H1 (cell line): ENCODE measurements around the gene UBE2E2. TPM values are rescaled to one million over a fixed set of nuclear protein-coding genes. Genes with fewer than 3 reads are reported as not detected.

Experiments
- CTCF ChIA-PET: fragments of 300-600 bp; sonication (Branson Sonifier 250); formaldehyde crosslinking; loops from one replicate; lab custom pipeline; 2021; ENCODE audit not compliant: partially characterized antibody; lab: Charles Lee
- POLR2A ChIA-PET: fragments of 300-600 bp; sonication (Branson Sonifier 250); formaldehyde crosslinking; loops from one replicate; lab custom pipeline; 2021; ENCODE audit warnings: inconsistent platforms; ENCODE audit not compliant: partially characterized antibody; lab: Charles Lee
- DNase-seq, 2 experiments: peaks; one replicate each; pipeline versions ENCODE4 v3.0.0 to v3.0.0-alpha.2; 2010 to 2022; ENCODE audit warnings: low spot score in 2 of 2, low read depth in 1 of 2, mixed read lengths in 1 of 2
- FAIRE-seq: peaks from 2 replicates; lab custom pipeline; 2011; peaks lifted over from hg19 to GRCh38; lab: Jason Lieb, UNC
- H2AFZ ChIP-seq: 2 replicates; pipeline ENCODE4 v1.8.1; 2012; ENCODE audit warnings: low read length, inconsistent platforms
- H2AK5ac ChIP-seq: 2 replicates; pipeline ENCODE4 v1.6.1; 2013; ENCODE audit warnings: low read depth, low read length
- H2BK120ac ChIP-seq: replicated peaks from 2 replicates; pipeline ENCODE3; 2013; ENCODE audit warnings: low read depth, low read length, inconsistent platforms
- H2BK12ac ChIP-seq: 2 replicates; pipeline ENCODE4 v1.6.1; 2013; ENCODE audit warnings: low read depth, low read length
- H2BK15ac ChIP-seq: 2 replicates; pipeline ENCODE4 v1.6.1; 2013; ENCODE audit warnings: low read length
- H2BK20ac ChIP-seq: 2 replicates; pipeline ENCODE4 v1.6.1; 2013; ENCODE audit warnings: low read length
- H2BK5ac ChIP-seq: 2 replicates; pipeline ENCODE4 v1.6.1; 2013; ENCODE audit warnings: low read depth, low read length
- H3K14ac ChIP-seq: 2 replicates; pipeline ENCODE4 v1.6.1; 2013; ENCODE audit warnings: inconsistent platforms; ENCODE audit not compliant: insufficient read length
- H3K18ac ChIP-seq: 2 replicates; pipeline ENCODE4 v1.6.1; 2013; ENCODE audit warnings: low read length; ENCODE audit errors: extremely low read depth
- H3K23ac ChIP-seq: 2 replicates; pipeline ENCODE4 v1.6.1; 2013; ENCODE audit warnings: inconsistent platforms; ENCODE audit not compliant: insufficient read length
- H3K23me2 ChIP-seq: 2 replicates; pipeline ENCODE4 v1.6.1; 2013; ENCODE audit warnings: low read depth, low read length
- H3K27ac ChIP-seq: 2 replicates; pipeline ENCODE4 v1.6.1; 2011; ENCODE audit warnings: low read depth, low read length, inconsistent platforms
- H3K27me3 ChIP-seq, 4 experiments: replicated peaks in 1 of 4; 1 replicate in 1 of 4; 2 replicates in 3 of 4; pipeline versions ENCODE4 v1.6.1 to v1.8.1; 2011 to 2013; ENCODE audit warnings: low read length in 3 of 4, mild to moderate bottlenecking in 3 of 4, inconsistent platforms in 2 of 4, mixed read lengths in 2 of 4, moderate library complexity in 1 of 4; ENCODE audit not compliant: control insufficient read depth in 3 of 4, insufficient read depth in 3 of 4; ENCODE audit errors: extremely low read depth in 1 of 4
- H3K36me3 ChIP-seq, 4 experiments: 2 replicates each; pipeline versions ENCODE4 v1.6.1 to v1.8.1; 2011 to 2013; ENCODE audit warnings: mild to moderate bottlenecking in 4 of 4, low read length in 3 of 4, moderate library complexity in 2 of 4, control low read depth in 1 of 4, inconsistent platforms in 1 of 4; ENCODE audit not compliant: insufficient read depth in 4 of 4, control insufficient read depth in 2 of 4
- H3K4ac ChIP-seq: replicated peaks from 2 replicates; pipeline ENCODE3; 2013; ENCODE audit warnings: low read length, low read depth, mixed read lengths, inconsistent platforms; ENCODE audit not compliant: insufficient read length
- H3K4me1 ChIP-seq, 4 experiments: replicated peaks in 1 of 4; 1 replicate in 1 of 4; 2 replicates in 3 of 4; pipeline versions ENCODE4 v1.6.1 to v1.8.1; 2011 to 2013; ENCODE audit warnings: low read length in 3 of 4, inconsistent platforms in 2 of 4, mixed read lengths in 1 of 4; ENCODE audit not compliant: insufficient read depth in 4 of 4, control insufficient read depth in 3 of 4
- H3K4me2 ChIP-seq, 2 experiments: 2 replicates each; pipeline versions ENCODE4 v1.6.1 to v1.8.1; 2011 to 2013; ENCODE audit warnings: low read depth in 2 of 2, low read length in 2 of 2, control low read depth in 1 of 2, inconsistent platforms in 1 of 2, mild to moderate bottlenecking in 1 of 2; ENCODE audit not compliant: insufficient read depth in 1 of 2
- H3K4me3 ChIP-seq, 4 experiments: fragments of 200-600, 300-600 bp in 1 of 4; sonication (generic), shearing (Covaris generic), sonication (Bioruptor Twin) in 1 of 4; 2 replicates each; pipeline versions ENCODE4 v1.5.1 to v1.8.1; 2011 to 2016; ENCODE audit warnings: low read length in 4 of 4, low read depth in 3 of 4, control low read depth in 2 of 4, inconsistent platforms in 2 of 4, mild to moderate bottlenecking in 2 of 4, mixed read lengths in 1 of 4, moderate library complexity in 1 of 4; ENCODE audit not compliant: insufficient read depth in 2 of 4; ENCODE audit errors: extremely low read depth in 1 of 4
- H3K56ac ChIP-seq: replicated peaks from 2 replicates; pipeline ENCODE3; 2013; ENCODE audit warnings: low read depth, mild to moderate bottlenecking, mixed read lengths, low read length, inconsistent platforms; ENCODE audit not compliant: insufficient read length
- H3K79me1 ChIP-seq: 2 replicates; pipeline ENCODE4 v1.6.1; 2013; ENCODE audit warnings: low read depth, low read length, control low read depth
- H3K79me2 ChIP-seq, 2 experiments: 2 replicates each; pipeline versions ENCODE4 v1.6.1 to v1.8.1; 2012 to 2013; ENCODE audit warnings: low read length in 2 of 2, mild to moderate bottlenecking in 2 of 2, inconsistent platforms in 1 of 2; ENCODE audit not compliant: insufficient read depth in 2 of 2, control insufficient read depth in 1 of 2
- H3K9ac ChIP-seq, 4 experiments: replicated peaks in 1 of 4; 1 replicate in 1 of 4; 2 replicates in 3 of 4; pipeline versions ENCODE4 v1.6.1 to v1.8.1; 2011 to 2013; ENCODE audit warnings: low read depth in 3 of 4, low read length in 3 of 4, control low read depth in 2 of 4, mild to moderate bottlenecking in 2 of 4, moderate library complexity in 2 of 4, inconsistent platforms in 1 of 4; ENCODE audit errors: extremely low read depth in 1 of 4
- H3K9me3 ChIP-seq, 2 experiments: 2 replicates each; pipeline versions ENCODE4 v1.6.1 to v1.8.1; 2012 to 2013; ENCODE audit warnings: mild to moderate bottlenecking in 2 of 2, moderate library complexity in 2 of 2, control low read depth in 1 of 2, inconsistent platforms in 1 of 2, low read depth in 1 of 2, low read length in 1 of 2, mixed read lengths in 1 of 2; ENCODE audit not compliant: insufficient read depth in 2 of 2
- H4K20me1 ChIP-seq, 2 experiments: replicated peaks in 1 of 2; 2 replicates each; pipeline versions ENCODE3 to v1.8.1; 2011 to 2013; ENCODE audit warnings: inconsistent platforms in 2 of 2, low read length in 2 of 2, mild to moderate bottlenecking in 1 of 2; ENCODE audit not compliant: insufficient read depth in 2 of 2, control insufficient read depth in 1 of 2
- H4K5ac ChIP-seq: 2 replicates; pipeline ENCODE4 v1.6.1; 2013; ENCODE audit warnings: low read length, low read depth, mixed read lengths, inconsistent platforms; ENCODE audit not compliant: insufficient read length
- H4K8ac ChIP-seq: 2 replicates; pipeline ENCODE4 v1.8.0; 2013; ENCODE audit warnings: mild to moderate bottlenecking, moderate library complexity, low read length, inconsistent platforms; ENCODE audit not compliant: insufficient read depth; ENCODE audit errors: extremely low read depth
- H4K91ac ChIP-seq: replicated peaks from 2 replicates; pipeline ENCODE3; 2013; ENCODE audit warnings: low read length, mixed read lengths, inconsistent platforms; ENCODE audit not compliant: insufficient read length
- ATF3 ChIP-seq: IDR thresholded peaks from 2 replicates; pipeline ENCODE4 v1.6.1; 2011; ENCODE audit warnings: low read depth, mild to moderate bottlenecking, low read length; ENCODE audit not compliant: insufficient read depth
- POLR2A ChIP-seq, 2 experiments: IDR thresholded peaks; 1 replicate in 1 of 2; 2 replicates in 1 of 2; pipeline ENCODE4 v1.6.1; 2011; ENCODE audit warnings: low read depth in 2 of 2, low read length in 2 of 2, mild to moderate bottlenecking in 2 of 2; ENCODE audit errors: control extremely low read depth in 1 of 2
- RAD21 ChIP-seq, 2 experiments: IDR thresholded peaks in 1 of 2; conservative IDR thresholded peaks in 1 of 2; 2 replicates each; pipeline ENCODE4 v1.6.1; 2011; ENCODE audit warnings: low read depth in 2 of 2, low read length in 2 of 2, improper control_type of control experiment in 1 of 2, inconsistent platforms in 1 of 2, mild to moderate bottlenecking in 1 of 2, moderate library complexity in 1 of 2
- SAP30 ChIP-seq: fragments of 300-600 bp; sonication (generic); IDR thresholded peaks from 2 replicates; pipeline ENCODE4 v1.7.1; 2012; ENCODE audit warnings: low read length, moderate library complexity, mild to moderate bottlenecking, inconsistent platforms; ENCODE audit not compliant: insufficient read depth, insufficient replicate concordance
- SP4 ChIP-seq: IDR thresholded peaks from 2 replicates; pipeline ENCODE4 v1.6.1; 2012; ENCODE audit warnings: low read length, inconsistent platforms
- TAF1 ChIP-seq: IDR thresholded peaks from 2 replicates; pipeline ENCODE4 v1.6.1; 2011; ENCODE audit warnings: mild to moderate bottlenecking, low read depth, low read length
- WGBS, 2 experiments: shearing (Covaris generic) in 1 of 2; methylation state at CpG; one replicate each; pipeline versions ENCODE4 v1.1.6 to v1.1.7; 2013 to 2015; ENCODE audit warnings: low lambda C conversion rate in 2 of 2, mixed read lengths in 2 of 2, inconsistent platforms in 1 of 2, low coverage in 1 of 2, missing lambda C conversion rate in 1 of 2; ENCODE audit not compliant: insufficient replicate concordance in 2 of 2, insufficient coverage in 1 of 2, insufficient read length in 1 of 2; ENCODE audit errors: extremely low coverage in 1 of 2, missing lambda C conversion rate in 1 of 2; 5-methylcytosine and 5-hydroxymethylcytosine counted together
- polyA plus RNA-seq, 7 experiments: library from polyadenylated mRNA; depleted of rRNA in 3 of 7; stranded (reverse) in 5 of 7; unstranded in 2 of 7; fragments of >200 nt in 5 of 7; fragments of 200-250 nt in 2 of 7; gene quantifications; 1 replicate in 5 of 7; 2 replicates in 1 of 7; 4 replicates in 1 of 7; pipeline versions ENCODE4 v1.2.1 to v1.2.3, GENCODE V29; 2011 to 2013; ENCODE audit warnings: missing spikeins in 2 of 7, mixed read lengths in 2 of 7
- total RNA-seq: library from RNA; stranded (reverse); fragmentation: NEBNext Ultra II Directional; extraction: Animal tissue kit (Norgen Biotek cat#: 25700); gene quantifications from 2 replicates; pipeline ENCODE4 v1.2.1, GENCODE V29; 2021

Gene UBE2E2
- total and polyA plus RNA-seq, 2 of the 8 experiments (the other 6 are each of a cell fraction or from before 2014, with no cell fraction given), result 57.6 to 70.6 TPM

- no peak for FAIRE-seq
- H2AK5ac ChIP-seq, result no peak overlapping the region
- no peak overlapping the region for H3K9ac ChIP-seq
- no peaks in the 10 kb centered on the region for H3K79me1 ChIP-seq
- no peaks in the 10 kb centered on the region for H3K36me3 ChIP-seq
- no peak for DNase-seq
- no peak overlapping the region for H4K5ac ChIP-seq
- ChIA-PET CTCF (interaction anchor here (0.9 kb wide), 1 partner anchor 9 kb away, joined by 3 read pairs; no protein-coding TSS in a partner anchor), POLR2A (no interaction called here)
- no peak overlapping the region for H3K56ac ChIP-seq
- WGBS, 2 experiments, result 68% methylated on average over 2 of the region's 2 CpGs; no CpG with 5 or more reads in 1 of the 2 experiments
- H3K14ac ChIP-seq, result no peak overlapping the region
- no peaks in the 10 kb centered on the region for H4K20me1 ChIP-seq
- no peak overlapping the region for H2AFZ ChIP-seq
- no peak overlapping the region for H4K91ac ChIP-seq
- H3K27me3 ChIP-seq, result no peaks in the 10 kb centered on the region
- no peak overlapping the region for H3K23ac ChIP-seq
- no peak overlapping the region for H2BK120ac ChIP-seq
- H2BK5ac ChIP-seq, result no peak overlapping the region
- H3K79me2 ChIP-seq, result no peaks in the 10 kb centered on the region
- H3K23me2 ChIP-seq, result no peaks in the 10 kb centered on the region
- no peak overlapping the region for H2BK15ac ChIP-seq
- no peak overlapping the region for H3K4me3 ChIP-seq
- no peaks in the 10 kb centered on the region for H3K9me3 ChIP-seq
- no peak overlapping the region for H2BK20ac ChIP-seq
- no peak overlapping the region for H4K8ac ChIP-seq
- no peak overlapping the region for H3K18ac ChIP-seq
- no peak overlapping the region for H2BK12ac ChIP-seq
- no peak overlapping the region for H3K4ac ChIP-seq
- H3K27ac ChIP-seq, result no peak overlapping the region
- no peak for TF ChIP-seq ATF3
- TF ChIP-seq POLR2A (IDR thresholded peaks at IDR 0.05; ENCODE audit: control extremely low read depth in 1 of 2, low read depth in 2 of 2, low read length in 2 of 2), result no peak
- no peak for TF ChIP-seq SAP30
- TF ChIP-seq RAD21 (IDR thresholded peaks at IDR 0.05 in 1 of 2, conservative IDR thresholded peaks at IDR 0.05 in 1 of 2; ENCODE audit: low read depth in 2 of 2, low read length in 2 of 2), result no peak
- TF ChIP-seq SP4, result no peak
- no peak for TF ChIP-seq TAF1
- H3K4me1 ChIP-seq, result peaks cover 0 to 11% (median 3%) of the 10 kb centered on the region in 4 experiments; a peak in 3 of 7 replicates
- no peak overlapping the region for H3K4me2 ChIP-seq
Observed at GRCh38 chr3:23518441-23518840, 315.3 kb downstream of the UBE2E2 start.
